HEK293 (cell line): Measurements from ENCODE around the gene CPNE1.
"Not testable (repeated sequence)": the region's sequence is repeated elsewhere in the genome, so short reads cannot be mapped to it uniquely, and the experiment has no call there.

Experiments
- CTCF ChIP-seq: fragments of 450-650 bp; formaldehyde crosslinking; IDR thresholded peaks from 2 replicates; pipeline ENCODE4 v1.5.1; 2016; ENCODE audit warnings: missing biosample characterization, missing genetic modification characterization
- MEIS1 ChIP-seq: sonication (generic); formaldehyde crosslinking; IDR thresholded peaks from 2 replicates; pipeline ENCODE4 v1.8.1; 2022; ENCODE audit warnings: missing genetic modification reagents, mild to moderate bottlenecking, borderline replicate concordance
- TCF7L2 ChIP-seq: IDR thresholded peaks from 2 replicates; pipeline ENCODE4 v1.6.1; 2011; ENCODE audit warnings: low read depth, mild to moderate bottlenecking, inconsistent platforms, low read length, moderate library complexity, borderline replicate concordance
- YY1 ChIP-seq: fragments of 450-650 bp; formaldehyde crosslinking; IDR thresholded peaks from 2 replicates; pipeline ENCODE4 v1.5.1; 2018; ENCODE audit warnings: missing biosample characterization, missing genetic modification characterization
- ZNF221 ChIP-seq: fragments of 450-650 bp; formaldehyde crosslinking; IDR thresholded peaks from 2 replicates; pipeline ENCODE4 v1.5.1; 2017; ENCODE audit warnings: missing biosample characterization, missing genetic modification characterization, borderline replicate concordance
- ZNF362 ChIP-seq: fragments of 450-650 bp; formaldehyde crosslinking; IDR thresholded peaks from 2 replicates; pipeline ENCODE4 v1.5.1; 2016; ENCODE audit warnings: missing biosample characterization, missing genetic modification characterization
- ZNF768 ChIP-seq: fragments of 450-650 bp; formaldehyde crosslinking; IDR thresholded peaks from 2 replicates; pipeline ENCODE4 v1.5.1; 2018; ENCODE audit warnings: missing biosample characterization, mild to moderate bottlenecking, missing genetic modification characterization
- ZSCAN30 ChIP-seq: fragments of 450-650 bp; IDR thresholded peaks from 2 replicates; pipeline ENCODE4 v1.5.1; 2018; ENCODE audit warnings: missing biosample characterization, mild to moderate bottlenecking, missing genetic modification characterization, moderate library complexity
- TF ChIP-seq, protein P1 (sequence below): fragments of 450-650 bp; formaldehyde crosslinking; IDR thresholded peaks from 2 replicates; pipeline ENCODE4 v1.5.1; 2016; ENCODE audit warnings: missing biosample characterization, missing genetic modification characterization
- TF ChIP-seq, protein P2 (sequence below): fragments of 450-650 bp; formaldehyde crosslinking; IDR thresholded peaks from 2 replicates; pipeline ENCODE4 v1.5.1; 2016; ENCODE audit warnings: missing biosample characterization, missing genetic modification characterization

GRCh38 chr20:35685368-35685767 is 20.7 kb upstream of the CPNE1 start:
- not testable (repeated sequence) for TF ChIP-seq CTCF (tag by site-specific recombination); ZSCAN30 (tag by site-specific recombination); MEIS1 (CRISPR knock-in tag); ZNF768; ZNF362; TCF7L2; YY1; ZNF221 (tag by site-specific recombination)
- TF ChIP-seq, protein P1, sequence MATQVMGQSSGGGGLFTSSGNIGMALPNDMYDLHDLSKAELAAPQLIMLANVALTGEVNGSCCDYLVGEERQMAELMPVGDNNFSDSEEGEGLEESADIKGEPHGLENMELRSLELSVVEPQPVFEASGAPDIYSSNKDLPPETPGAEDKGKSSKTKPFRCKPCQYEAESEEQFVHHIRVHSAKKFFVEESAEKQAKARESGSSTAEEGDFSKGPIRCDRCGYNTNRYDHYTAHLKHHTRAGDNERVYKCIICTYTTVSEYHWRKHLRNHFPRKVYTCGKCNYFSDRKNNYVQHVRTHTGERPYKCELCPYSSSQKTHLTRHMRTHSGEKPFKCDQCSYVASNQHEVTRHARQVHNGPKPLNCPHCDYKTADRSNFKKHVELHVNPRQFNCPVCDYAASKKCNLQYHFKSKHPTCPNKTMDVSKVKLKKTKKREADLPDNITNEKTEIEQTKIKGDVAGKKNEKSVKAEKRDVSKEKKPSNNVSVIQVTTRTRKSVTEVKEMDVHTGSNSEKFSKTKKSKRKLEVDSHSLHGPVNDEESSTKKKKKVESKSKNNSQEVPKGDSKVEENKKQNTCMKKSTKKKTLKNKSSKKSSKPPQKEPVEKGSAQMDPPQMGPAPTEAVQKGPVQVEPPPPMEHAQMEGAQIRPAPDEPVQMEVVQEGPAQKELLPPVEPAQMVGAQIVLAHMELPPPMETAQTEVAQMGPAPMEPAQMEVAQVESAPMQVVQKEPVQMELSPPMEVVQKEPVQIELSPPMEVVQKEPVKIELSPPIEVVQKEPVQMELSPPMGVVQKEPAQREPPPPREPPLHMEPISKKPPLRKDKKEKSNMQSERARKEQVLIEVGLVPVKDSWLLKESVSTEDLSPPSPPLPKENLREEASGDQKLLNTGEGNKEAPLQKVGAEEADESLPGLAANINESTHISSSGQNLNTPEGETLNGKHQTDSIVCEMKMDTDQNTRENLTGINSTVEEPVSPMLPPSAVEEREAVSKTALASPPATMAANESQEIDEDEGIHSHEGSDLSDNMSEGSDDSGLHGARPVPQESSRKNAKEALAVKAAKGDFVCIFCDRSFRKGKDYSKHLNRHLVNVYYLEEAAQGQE (tag by site-specific recombination): not testable (repeated sequence)
- TF ChIP-seq, protein P2, sequence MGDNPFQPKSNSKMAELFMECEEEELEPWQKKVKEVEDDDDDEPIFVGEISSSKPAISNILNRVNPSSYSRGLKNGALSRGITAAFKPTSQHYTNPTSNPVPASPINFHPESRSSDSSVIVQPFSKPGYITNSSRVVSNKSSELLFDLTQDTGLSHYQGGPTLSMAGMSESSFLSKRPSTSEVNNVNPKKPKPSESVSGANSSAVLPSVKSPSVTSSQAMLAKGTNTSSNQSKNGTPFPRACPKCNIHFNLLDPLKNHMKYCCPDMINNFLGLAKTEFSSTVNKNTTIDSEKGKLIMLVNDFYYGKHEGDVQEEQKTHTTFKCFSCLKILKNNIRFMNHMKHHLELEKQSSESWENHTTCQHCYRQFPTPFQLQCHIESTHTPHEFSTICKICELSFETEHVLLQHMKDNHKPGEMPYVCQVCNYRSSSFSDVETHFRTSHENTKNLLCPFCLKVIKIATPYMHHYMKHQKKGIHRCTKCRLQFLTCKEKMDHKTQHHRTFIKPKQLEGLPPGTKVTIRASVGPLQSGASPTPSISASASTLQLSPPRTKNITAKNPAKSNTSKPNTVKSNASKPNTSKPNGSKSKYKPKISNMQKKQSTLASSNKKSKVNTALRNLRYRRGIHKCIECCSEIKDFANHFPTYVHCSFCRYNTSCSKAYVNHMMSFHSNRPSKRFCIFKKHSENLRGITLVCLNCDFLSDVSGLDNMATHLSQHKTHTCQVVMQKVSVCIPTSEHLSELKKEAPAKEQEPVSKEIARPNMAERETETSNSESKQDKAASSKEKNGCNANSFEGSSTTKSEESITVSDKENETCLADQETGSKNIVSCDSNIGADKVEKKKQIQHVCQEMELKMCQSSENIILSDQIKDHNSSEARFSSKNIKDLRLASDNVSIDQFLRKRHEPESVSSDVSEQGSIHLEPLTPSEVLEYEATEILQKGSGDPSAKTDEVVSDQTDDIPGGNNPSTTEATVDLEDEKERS: not testable (repeated sequence)
